HepG2 (cell line): Measurements from ENCODE around the gene ING5. TPM values are rescaled to one million over a fixed set of nuclear protein-coding genes. Genes with fewer than 3 reads are reported as not detected.

ENCODE experiments used
- FOSL1 ChIP-seq: sonication (generic); formaldehyde crosslinking; IDR thresholded peaks from 2 replicates; pipeline ENCODE4 v1.9.0; 2021; ENCODE audit warnings: missing genetic modification reagents, borderline replicate concordance
- FOXA3 ChIP-seq: IDR thresholded peaks from 2 replicates; pipeline ENCODE4 v1.6.1; 2016; ENCODE audit warnings: missing genetic modification reagents, missing compliant biosample characterization
- FOXP1 ChIP-seq, 2 experiments: fragments of 450-650 bp in 1 of 2; IDR thresholded peaks; 2 replicates each; pipeline ENCODE4 v1.6.1; 2017 to 2018; ENCODE audit warnings: antibody characterized with exemption in 1 of 2
- GATA4 ChIP-seq: sonication (generic); IDR thresholded peaks from 2 replicates; pipeline ENCODE4 v1.6.1; 2016; ENCODE audit warnings: antibody characterized with exemption, low read depth, borderline replicate concordance
- GFI1 ChIP-seq: sonication (generic); formaldehyde crosslinking; IDR thresholded peaks from 2 replicates; pipeline ENCODE4 v1.5.0; 2020; ENCODE audit warnings: missing genetic modification reagents, mild to moderate bottlenecking, borderline replicate concordance
- HNF1B ChIP-seq: sonication (generic); formaldehyde crosslinking; IDR thresholded peaks from 2 replicates; pipeline ENCODE4 v1.5.1; 2020; ENCODE audit warnings: mild to moderate bottlenecking, moderate library complexity, missing genetic modification reagents
- IKZF1 ChIP-seq: fragments of 450-650 bp; IDR thresholded peaks from 2 replicates; pipeline ENCODE4 v1.7.1; 2016
- MTA1 ChIP-seq: sonication (generic); formaldehyde crosslinking; IDR thresholded peaks from 2 replicates; pipeline ENCODE4 v1.4.0; 2020; ENCODE audit warnings: missing genetic modification reagents, mild to moderate bottlenecking, borderline replicate concordance
- NFRKB ChIP-seq: fragments of 450-650 bp; IDR thresholded peaks from 2 replicates; pipeline ENCODE4 v1.6.1; 2017
- SNAI1 ChIP-seq: sonication (generic); formaldehyde crosslinking; IDR thresholded peaks from 2 replicates; pipeline ENCODE4 v1.5.0; 2020; ENCODE audit warnings: mild to moderate bottlenecking, missing genetic modification reagents, borderline replicate concordance
- SRSF1 ChIP-seq: fragments of 200-400 bp; formaldehyde crosslinking; optimal IDR thresholded peaks from 2 replicates; pipeline ENCODE3; 2017; ENCODE audit warnings: mild to moderate bottlenecking, low read depth, low read length, moderate library complexity
- THAP8 ChIP-seq: sonication (generic); formaldehyde crosslinking; IDR thresholded peaks from 2 replicates; pipeline ENCODE4 v1.5.1; 2020; ENCODE audit warnings: missing genetic modification reagents, mild to moderate bottlenecking, borderline replicate concordance
- ZBTB33 ChIP-seq: sonication (generic); formaldehyde crosslinking; IDR thresholded peaks from 2 replicates; pipeline ENCODE4 v1.4.0; 2020; ENCODE audit warnings: missing genetic modification reagents
- ZFP82 ChIP-seq: sonication (generic); formaldehyde crosslinking; IDR thresholded peaks from 2 replicates; pipeline ENCODE4 v1.5.1; 2020; ENCODE audit warnings: mild to moderate bottlenecking, missing genetic modification reagents, borderline replicate concordance
- ZFX ChIP-seq: sonication (generic); formaldehyde crosslinking; IDR thresholded peaks from 2 replicates; pipeline ENCODE4 v1.4.0; 2020; ENCODE audit warnings: mild to moderate bottlenecking, low read depth, missing genetic modification reagents, moderate library complexity
- ZNF207 ChIP-seq: fragments of 450-650 bp; IDR thresholded peaks from 2 replicates; pipeline ENCODE4 v1.6.1; 2016; ENCODE audit warnings: antibody characterized with exemption, borderline replicate concordance
- ZNF343 ChIP-seq: sonication (generic); formaldehyde crosslinking; IDR thresholded peaks from 2 replicates; pipeline ENCODE4 v1.4.0; 2020; ENCODE audit warnings: mild to moderate bottlenecking, missing genetic modification reagents
- ZNF616 ChIP-seq: sonication (generic); formaldehyde crosslinking; IDR thresholded peaks from 2 replicates; pipeline ENCODE4 v1.5.0; 2020; ENCODE audit warnings: low read depth, mild to moderate bottlenecking, missing genetic modification reagents
- ZNF687 ChIP-seq: sonication (generic); formaldehyde crosslinking; IDR thresholded peaks from 2 replicates; pipeline ENCODE4 v1.5.1; 2020; ENCODE audit warnings: mild to moderate bottlenecking, missing genetic modification reagents, moderate library complexity
- ZNF740 ChIP-seq: sonication (generic); formaldehyde crosslinking; IDR thresholded peaks from 2 replicates; pipeline ENCODE4 v1.4.0; 2020; ENCODE audit warnings: missing genetic modification reagents
- polyA plus RNA-seq, 8 experiments: library from polyadenylated mRNA; depleted of rRNA in 3 of 8; stranded (reverse) in 7 of 8; unstranded in 1 of 8; fragments of >200 nt; fragmentation: Illumina TruSeq in 4 of 8; extraction: Trizol in 4 of 8; gene quantifications; 2 replicates each; pipeline versions ENCODE4 v1.2.1 to v1.2.3, GENCODE V29; 2011 to 2016; ENCODE audit warnings: low read depth in 4 of 8, missing spikeins in 1 of 8, mixed read lengths in 1 of 8; ENCODE audit not compliant: insufficient read depth in 1 of 8
- total RNA-seq, 5 experiments: library from RNA; depleted of rRNA; stranded (reverse); fragments of >200 nt; fragmentation: Illumina TruSeq; extraction: Trizol; gene quantifications; 2 replicates each; pipeline ENCODE4 v1.2.3, GENCODE V29; 2016; ENCODE audit warnings: low read depth in 1 of 5

Gene ING5
- total and polyA plus RNA-seq, 2 of the 13 experiments (the other 11 are each of a cell fraction or from before 2014, with no cell fraction given): 61.9 to 71.9 TPM

- peak; percentile 44; the same call in 1 of the 2 replicates for TF ChIP-seq HNF1B (CRISPR knock-in tag)
- 0 out of 2 replicates have a peak, but pooled peaks have one; percentile 19 for TF ChIP-seq SNAI1 (CRISPR knock-in tag)
- peak; percentile 93 for TF ChIP-seq SRSF1
- TF ChIP-seq GATA4: no peak
- 0 out of 2 replicates have a peak, but pooled peaks have one; percentile 32 for TF ChIP-seq ZFP82 (CRISPR knock-in tag)
- TF ChIP-seq ZBTB33 (CRISPR knock-in tag): no peak; the same call in 1 of the 2 replicates
- no peak for TF ChIP-seq IKZF1
- TF ChIP-seq ZNF687 (CRISPR knock-in tag): peak; percentile 84
- TF ChIP-seq NFRKB: no peak
- TF ChIP-seq MTA1: no peak; the same call in 1 of the 2 replicates
- TF ChIP-seq ZFX: peak; percentile 55; the same call in 1 of the 2 replicates
- TF ChIP-seq THAP8 (CRISPR knock-in tag): 0 out of 2 replicates have a peak, but pooled peaks have one; percentile 61
- TF ChIP-seq FOXP1 (IDR thresholded peaks at IDR 0.05): no peak
- no peak for TF ChIP-seq FOXP1 (CRISPR knock-in tag; IDR thresholded peaks at IDR 0.05)
- TF ChIP-seq GFI1 (CRISPR knock-in tag): peak; percentile 79; the same call in 1 of the 2 replicates
- 0 out of 2 replicates have a peak, but pooled peaks have one; percentile 17 for TF ChIP-seq FOSL1 (CRISPR knock-in tag)
- TF ChIP-seq FOXA3: 0 out of 2 replicates have a peak, but pooled peaks have one; percentile 4
- peak; percentile 18; the same call in 1 of the 2 replicates for TF ChIP-seq ZNF343
- no peak for TF ChIP-seq ZNF616
- no peak for TF ChIP-seq ZNF207
- 0 out of 2 replicates have a peak, but pooled peaks have one; percentile 42 for TF ChIP-seq ZNF740 (CRISPR knock-in tag)
These were observed 72.8 kb downstream of the ING5 start (continued) for GRCh38 chr2:241774419-241775222.
